DOHH2 (cell line): ENCODE data around the gene RAD51C.

Experiments used
- CTCF ChIP-seq: fragments of 200-600 bp; sonication (generic); IDR thresholded peaks from one replicate; pipeline ENCODE4 v1.5.1; 2014; ENCODE audit warnings: antibody characterized with exemption, mild to moderate bottlenecking, low read depth, low read length; ENCODE audit not compliant: poor library complexity, severe bottlenecking
- EZH2phosphoT487 ChIP-seq: fragments of 200-600 bp; sonication (generic); IDR thresholded peaks from 2 replicates; pipeline ENCODE4 v1.6.1; 2017; ENCODE audit warnings: borderline replicate concordance, mild to moderate bottlenecking, antibody characterized with exemption, low read length, moderate library complexity, mixed read lengths

- no peak for TF ChIP-seq CTCF
- TF ChIP-seq EZH2phosphoT487: no peak
These were observed 22.5 kb upstream of the RAD51C start for GRCh38 chr17:58669853-58670252.
